Type B pancreatic cell (in vitro differentiated cells): Measurements from ENCODE around the gene PRDM4. TPM values are rescaled to one million over a fixed set of nuclear protein-coding genes. Genes with fewer than 3 reads are reported as not detected.
A peak's percentile ranks its signal among the peaks of the same experiment; 100 is the strongest.
"Not testable (repeated sequence)": the region's sequence is repeated elsewhere in the genome, so short reads cannot be mapped to it uniquely, and the experiment has no call there.

ENCODE experiments used
- DNase-seq: peaks from one replicate; pipeline ENCODE4 v3.0.0; 2021; ENCODE audit warnings: mixed read lengths; ENCODE audit not compliant: unreplicated experiment; ENCODE audit errors: extremely low spot score
- H3K27ac Mint-ChIP-seq: 2 replicates; pipeline ENCODE4 v1.8.0; 2021; ENCODE audit warnings: mild to moderate bottlenecking, mixed read lengths
- H3K27me3 Mint-ChIP-seq: 2 replicates; pipeline ENCODE4 v1.8.0; 2021; ENCODE audit warnings: mixed read lengths
- H3K36me3 Mint-ChIP-seq: 2 replicates; pipeline ENCODE4 v1.8.0; 2021; ENCODE audit warnings: mixed read lengths
- H3K4me1 Mint-ChIP-seq: one replicate; pipeline ENCODE4 v1.8.0; 2021; ENCODE audit warnings: mixed read lengths; ENCODE audit not compliant: unreplicated experiment
- H3K4me3 Mint-ChIP-seq: 2 replicates; pipeline ENCODE4 v1.8.0; 2021; ENCODE audit warnings: mild to moderate bottlenecking, mixed read lengths
- H3K9me3 Mint-ChIP-seq: 2 replicates; pipeline ENCODE4 v1.8.0; 2021; ENCODE audit warnings: mixed read lengths
- total RNA-seq: library from RNA; stranded (reverse); gene quantifications from 2 replicates; pipeline ENCODE4 v1.2.1, GENCODE V29; 2021; ENCODE audit warnings: low replicate concordance
- TF ChIP-seq, protein P1 (sequence below): fragments of 200-600 bp; sonication (generic); conservative IDR thresholded peaks from 2 replicates; pipeline ENCODE4 v1.5.0; 2021; ENCODE audit warnings: antibody characterized with exemption, mild to moderate bottlenecking

Gene PRDM4
- total RNA-seq, 1 donor from 2014 or later, result 38.9 TPM

DNA sequence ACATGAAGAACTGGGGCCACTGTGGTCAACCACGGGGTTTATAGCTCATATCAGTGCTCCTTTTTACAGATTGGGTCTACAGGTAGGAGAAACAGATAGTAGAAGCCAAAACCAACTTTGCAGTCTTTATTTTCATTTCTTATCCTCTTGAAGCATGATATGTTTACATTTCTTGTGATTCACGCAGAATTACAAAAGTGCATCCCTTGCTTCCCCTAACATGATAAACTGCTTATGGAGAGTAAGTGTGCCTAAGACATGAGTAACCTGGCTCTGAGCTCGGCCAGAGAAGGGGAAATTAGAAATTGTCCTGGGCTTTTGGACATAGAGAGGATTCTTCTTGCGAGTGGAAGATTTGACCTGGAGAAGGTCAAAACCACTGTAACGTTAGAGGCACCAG is 56.9 kb downstream of the PRDM4 start:
- H3K27me3 Mint-ChIP-seq, result no peaks in the 10 kb centered on the region
- H3K36me3 Mint-ChIP-seq, result peaks cover 64% of the 10 kb centered on the region
- TF ChIP-seq, protein P1, sequence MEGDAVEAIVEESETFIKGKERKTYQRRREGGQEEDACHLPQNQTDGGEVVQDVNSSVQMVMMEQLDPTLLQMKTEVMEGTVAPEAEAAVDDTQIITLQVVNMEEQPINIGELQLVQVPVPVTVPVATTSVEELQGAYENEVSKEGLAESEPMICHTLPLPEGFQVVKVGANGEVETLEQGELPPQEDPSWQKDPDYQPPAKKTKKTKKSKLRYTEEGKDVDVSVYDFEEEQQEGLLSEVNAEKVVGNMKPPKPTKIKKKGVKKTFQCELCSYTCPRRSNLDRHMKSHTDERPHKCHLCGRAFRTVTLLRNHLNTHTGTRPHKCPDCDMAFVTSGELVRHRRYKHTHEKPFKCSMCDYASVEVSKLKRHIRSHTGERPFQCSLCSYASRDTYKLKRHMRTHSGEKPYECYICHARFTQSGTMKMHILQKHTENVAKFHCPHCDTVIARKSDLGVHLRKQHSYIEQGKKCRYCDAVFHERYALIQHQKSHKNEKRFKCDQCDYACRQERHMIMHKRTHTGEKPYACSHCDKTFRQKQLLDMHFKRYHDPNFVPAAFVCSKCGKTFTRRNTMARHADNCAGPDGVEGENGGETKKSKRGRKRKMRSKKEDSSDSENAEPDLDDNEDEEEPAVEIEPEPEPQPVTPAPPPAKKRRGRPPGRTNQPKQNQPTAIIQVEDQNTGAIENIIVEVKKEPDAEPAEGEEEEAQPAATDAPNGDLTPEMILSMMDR, result no peak
- no peak overlapping the region for H3K27ac Mint-ChIP-seq
- H3K4me1 Mint-ChIP-seq, result no peaks in the 10 kb centered on the region
- no peak for DNase-seq
- H3K9me3 Mint-ChIP-seq, result peaks cover 4% of the 10 kb centered on the region
- H3K4me3 Mint-ChIP-seq, result no peak overlapping the region

DNA sequence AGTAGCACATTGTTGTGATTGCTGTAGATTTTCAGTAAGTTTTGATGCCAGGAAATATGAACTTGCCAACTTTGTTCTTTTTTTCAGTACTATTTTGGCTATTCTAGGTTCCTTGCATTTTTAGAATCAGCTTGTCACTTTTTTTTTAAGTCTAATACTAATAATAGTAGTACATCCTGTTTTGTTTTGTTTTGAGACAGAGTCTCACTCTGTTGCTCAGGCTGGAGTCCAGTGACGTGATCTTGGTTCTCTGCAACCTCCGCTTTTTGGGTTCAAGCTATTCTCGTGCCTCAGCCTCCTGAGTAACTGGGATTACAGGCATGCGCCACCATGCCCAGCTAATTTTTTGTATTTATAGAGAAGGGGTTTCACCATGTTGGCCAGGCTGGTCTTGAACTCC is 58.8 kb downstream of the PRDM4 start:
- H3K4me3 Mint-ChIP-seq, result no peak overlapping the region
- no peaks in the 10 kb centered on the region for H3K27me3 Mint-ChIP-seq
- no peak for DNase-seq
- H3K9me3 Mint-ChIP-seq, result peaks cover 4% of the 10 kb centered on the region
- no peaks in the 10 kb centered on the region for H3K4me1 Mint-ChIP-seq
- H3K27ac Mint-ChIP-seq, result no peak overlapping the region
- TF ChIP-seq, protein P1, result no peak
- H3K36me3 Mint-ChIP-seq, result peaks cover 54% of the 10 kb centered on the region

DNA sequence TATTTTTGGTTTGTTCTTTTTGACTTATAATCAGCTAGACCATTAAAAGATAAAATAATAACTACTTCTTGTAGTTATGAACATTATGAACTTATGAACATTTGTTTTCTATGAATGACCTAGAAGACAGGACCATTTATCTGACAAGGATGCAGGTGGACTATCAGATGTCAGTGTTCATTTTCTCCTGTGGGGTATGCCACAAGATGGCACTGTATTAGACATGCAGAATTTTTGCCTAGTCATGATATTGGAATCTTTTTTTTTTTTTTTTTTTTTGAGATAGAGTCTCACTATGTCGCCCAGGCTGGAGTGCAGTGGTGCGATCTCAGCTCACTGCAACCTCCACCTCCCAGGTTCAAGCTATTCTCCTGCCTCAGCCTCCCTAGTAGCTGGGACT is 65.2 kb downstream of the PRDM4 start:
- not testable (repeated sequence) for H3K9me3 Mint-ChIP-seq, H3K27me3 Mint-ChIP-seq, DNase-seq, H3K27ac Mint-ChIP-seq, H3K4me1 Mint-ChIP-seq, H3K4me3 Mint-ChIP-seq
- H3K36me3 Mint-ChIP-seq, result peaks cover 42% of the 10 kb centered on the region
- TF ChIP-seq, protein P1, result peak; percentile 39

DNA sequence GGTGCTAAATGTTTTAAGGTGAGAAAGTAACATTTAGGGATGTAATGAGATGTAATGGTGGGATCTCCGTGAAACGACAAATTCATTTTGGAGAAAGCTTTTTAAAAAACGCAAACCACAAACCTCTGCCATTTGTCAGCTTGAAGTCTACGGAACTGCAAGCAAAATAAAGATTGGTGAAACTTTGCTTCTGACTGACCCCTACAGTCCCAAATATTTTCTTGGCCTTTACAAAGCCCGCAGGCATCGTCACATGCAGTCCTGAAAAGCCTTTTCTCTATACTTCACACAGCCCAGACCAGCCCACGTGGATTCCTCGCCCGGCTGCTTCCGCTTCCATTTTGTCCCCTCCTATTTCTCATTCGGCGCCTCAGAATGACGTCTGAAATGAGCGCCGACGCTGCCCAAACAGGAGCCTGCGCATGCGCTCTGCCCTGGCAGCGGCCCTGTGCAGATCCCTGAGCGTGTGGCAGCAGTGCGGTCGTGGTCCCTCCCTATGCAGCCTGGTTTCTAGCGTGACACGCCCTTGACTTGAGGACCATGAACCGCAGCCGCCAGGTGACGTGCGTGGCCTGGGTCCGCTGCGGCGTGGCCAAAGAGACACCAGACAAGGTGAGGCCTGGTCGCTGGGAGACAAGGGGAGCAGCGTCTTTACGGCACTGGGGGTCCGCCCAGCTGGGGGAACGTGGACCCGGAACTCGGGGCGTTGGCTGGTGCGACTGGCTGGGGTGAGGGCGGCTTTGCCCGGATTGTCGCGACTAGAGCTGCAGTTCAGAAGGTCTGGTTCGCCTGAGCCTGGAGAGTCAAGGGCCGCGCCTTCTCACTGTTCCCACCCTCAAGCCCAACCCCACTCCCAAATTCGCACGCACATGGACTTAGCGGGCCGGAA is 75.3 kb downstream of the PRDM4 start, which contains the start of gene PWP1:
TSS of gene PWP1 (plus strand) at position 440 of the 889 bp plus-strand sequence. CDS start at position 541, 101 bp downstream.
- TF ChIP-seq, protein P1, result no peak
- Mint-ChIP-seq H3K27me3 (peaks cover 2% of the 10 kb centered on the region), H3K4me1 (peaks cover 16% of the 10 kb centered on the region), H3K9me3 (no peaks in the 10 kb centered on the region), H3K27ac (peak within 1 kb of the TSS; percentile 96), H3K4me3 (peak within 1 kb of the TSS; percentile 89), H3K36me3 (peaks cover 17% of the 10 kb centered on the region)
- peak; percentile 96 for DNase-seq

DNA sequence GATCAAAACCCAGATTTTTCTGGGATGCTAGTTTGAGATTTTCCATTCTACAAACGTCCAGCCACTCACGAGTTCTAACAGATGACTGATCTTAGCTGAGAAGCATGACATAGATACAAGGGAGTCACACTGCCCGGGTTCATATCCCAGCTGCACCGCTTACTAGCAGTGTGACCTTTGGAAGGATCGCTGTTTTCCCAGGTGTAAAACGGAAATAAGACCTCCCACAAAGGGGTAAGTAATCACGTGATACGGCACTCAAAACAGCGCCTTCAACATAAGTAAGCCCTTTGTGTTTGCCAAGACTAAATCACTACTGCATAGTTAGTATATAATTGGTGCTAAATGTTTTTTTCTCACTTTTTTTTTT is 76.0 kb downstream of the PRDM4 start:
- H3K27ac Mint-ChIP-seq, result peak overlapping the region; percentile 96
- DNase-seq, result no peak
- H3K4me3 Mint-ChIP-seq, result peak overlapping the region; percentile 89

More for the DNA sequence above, 76.0 kb downstream of the PRDM4 start:
- H3K9me3 Mint-ChIP-seq, result no peaks in the 10 kb centered on the region
- peaks cover 16% of the 10 kb centered on the region for H3K4me1 Mint-ChIP-seq
- peaks cover 17% of the 10 kb centered on the region for H3K36me3 Mint-ChIP-seq
- TF ChIP-seq, protein P1, result no peak
- H3K27me3 Mint-ChIP-seq, result peaks cover 4% of the 10 kb centered on the region
